Endodermal cell (in vitro differentiated cells): Measurements from ENCODE around the gene BRD4. TPM values are rescaled to one million over a fixed set of nuclear protein-coding genes. Genes with fewer than 3 reads are reported as not detected.

Source experiments
- DNase-seq: peaks from one replicate; pipeline ENCODE4 v3.0.0-alpha.2; 2017
- H3K27ac ChIP-seq: 2 replicates; pipeline ENCODE4 v1.5.1; 2013; ENCODE audit warnings: mild to moderate bottlenecking, low read depth, low read length, moderate library complexity
- H3K27me3 ChIP-seq: 2 replicates; pipeline ENCODE4 v1.6.1; 2013; ENCODE audit warnings: mild to moderate bottlenecking, low read length, moderate library complexity; ENCODE audit not compliant: insufficient read depth, control insufficient read depth, poor library complexity, severe bottlenecking
- H3K36me3 ChIP-seq: 2 replicates; pipeline ENCODE4 v1.7.0; 2013; ENCODE audit warnings: mild to moderate bottlenecking, low read length, moderate library complexity; ENCODE audit not compliant: control insufficient read depth, insufficient read depth
- H3K4me1 ChIP-seq: one replicate; pipeline ENCODE4 v1.7.0; 2013; ENCODE audit warnings: low read length; ENCODE audit not compliant: control insufficient read depth, insufficient read depth
- H3K4me3 ChIP-seq: 2 replicates; pipeline ENCODE4 v1.5.1; 2013; ENCODE audit warnings: mild to moderate bottlenecking, low read length, moderate library complexity
- H3K9ac ChIP-seq: 2 replicates; pipeline ENCODE4 v1.6.1; 2013; ENCODE audit warnings: mild to moderate bottlenecking, low read length, moderate library complexity; ENCODE audit not compliant: poor library complexity, severe bottlenecking; ENCODE audit errors: extremely low read depth
- H3K9me3 ChIP-seq: 2 replicates; pipeline ENCODE4 v1.6.1; 2013; ENCODE audit warnings: mild to moderate bottlenecking, low read length, moderate library complexity; ENCODE audit not compliant: control insufficient read depth
- H3K27ac Mint-ChIP-seq: 2 replicates; pipeline ENCODE4 v1.8.0; 2020; ENCODE audit warnings: mixed read lengths
- H3K27me3 Mint-ChIP-seq: 2 replicates; pipeline ENCODE4 v1.8.0; 2021; ENCODE audit warnings: mild to moderate bottlenecking, mixed read lengths; ENCODE audit not compliant: insufficient read depth
- H3K36me3 Mint-ChIP-seq: 2 replicates; pipeline ENCODE4 v1.8.0; 2020; ENCODE audit warnings: low read depth, mixed read lengths
- H3K4me1 Mint-ChIP-seq: 2 replicates; pipeline ENCODE4 v1.8.0; 2020; ENCODE audit warnings: mixed read lengths
- H3K4me3 Mint-ChIP-seq: 2 replicates; pipeline ENCODE4 v1.8.0; 2020; ENCODE audit warnings: mild to moderate bottlenecking, moderate library complexity, mixed read lengths
- H3K9me3 Mint-ChIP-seq: 2 replicates; pipeline ENCODE4 v1.8.0; 2020; ENCODE audit warnings: mild to moderate bottlenecking, mixed read lengths
- CTCF ChIP-seq: fragments of 200-600 bp; sonication (generic); conservative IDR thresholded peaks from 2 replicates; pipeline ENCODE4 v1.5.0; 2021; ENCODE audit warnings: antibody characterized with exemption, mild to moderate bottlenecking
- WGBS, 2 experiments: methylation state at CpG; one replicate each; pipeline versions ENCODE4 v1.1.5 to v1.1.7; 2013; ENCODE audit warnings: missing lambda C conversion rate in 2 of 2, mixed read lengths in 1 of 2; ENCODE audit not compliant: insufficient coverage in 1 of 2, insufficient read length in 1 of 2; 5-methylcytosine and 5-hydroxymethylcytosine counted together
- total RNA-seq, 2 donors: library from RNA; stranded (reverse); fragmentation: NEBNext Ultra II Directional in 1 of 2; extraction: Animal tissue kit (Norgen Biotek cat#: 25700) in 1 of 2; gene quantifications; 2 replicates in 1 of 2; 3 replicates in 1 of 2; pipeline ENCODE4 v1.2.1, GENCODE V29; 2021

The BRD4 gene
- total RNA-seq, 2 donors from 2014 or later = 149 to 156 TPM

- 95 to 96% methylated on average over 22 to 26 of the region's 26 CpGs for WGBS, 2 experiments
- Histone ChIP-seq H3K27me3 (no peaks in the 10 kb centered on the region), H3K36me3 (peaks cover 96% of the 10 kb centered on the region), H3K4me3 (no peak overlapping the region), H3K9me3 (no peaks in the 10 kb centered on the region), H3K9ac (no peak overlapping the region), H3K27ac (no peak overlapping the region), H3K4me1 (no peaks in the 10 kb centered on the region)
- no peak for TF ChIP-seq CTCF
- Mint-ChIP-seq H3K27ac (no peak overlapping the region), H3K9me3 (no peaks in the 10 kb centered on the region), H3K4me1 (no peaks in the 10 kb centered on the region), H3K36me3 (peaks cover 78% of the 10 kb centered on the region), H3K27me3 (no peaks in the 10 kb centered on the region), H3K4me3 (no peak overlapping the region)
- DNase-seq = no peak
Measured at GRCh38 chr19:15265214-15265849, 67.0 kb downstream of the BRD4 start.

GRCh38 chr19:15264933-15265206 lies 67.5 kb downstream of the BRD4 start:
- H3K9ac ChIP-seq = no peak overlapping the region
- H3K27me3 ChIP-seq = no peaks in the 10 kb centered on the region
- Mint-ChIP-seq H3K9me3 (no peaks in the 10 kb centered on the region), H3K27ac (no peak overlapping the region), H3K4me3 (no peak overlapping the region), H3K36me3 (peaks cover 77% of the 10 kb centered on the region), H3K27me3 (no peaks in the 10 kb centered on the region), H3K4me1 (no peaks in the 10 kb centered on the region)
- H3K4me3 ChIP-seq = no peak overlapping the region
- H3K36me3 ChIP-seq = peaks cover 96% of the 10 kb centered on the region
- DNase-seq = no peak
- no peak overlapping the region for H3K27ac ChIP-seq
- TF ChIP-seq CTCF = no peak
- no peaks in the 10 kb centered on the region for H3K4me1 ChIP-seq
- H3K9me3 ChIP-seq = no peaks in the 10 kb centered on the region
- WGBS, 2 experiments = 92 to 100% methylated on average over 1 of the region's 1 CpG

GRCh38 chr19:15264061-15264932 lies 68.0 kb downstream of the BRD4 start:
- H3K4me1 Mint-ChIP-seq = no peaks in the 10 kb centered on the region
- Histone ChIP-seq H3K36me3 (peaks cover 96% of the 10 kb centered on the region), H3K9ac (no peak overlapping the region), H3K4me3 (no peak overlapping the region), H3K27ac (no peak overlapping the region), H3K27me3 (no peaks in the 10 kb centered on the region), H3K9me3 (no peaks in the 10 kb centered on the region), H3K4me1 (no peaks in the 10 kb centered on the region)
- H3K27me3 Mint-ChIP-seq = no peaks in the 10 kb centered on the region
- peaks cover 76% of the 10 kb centered on the region for H3K36me3 Mint-ChIP-seq
- H3K4me3 Mint-ChIP-seq = no peak overlapping the region
- 87 to 88% methylated on average over 18 to 28 of the region's 28 CpGs for WGBS, 2 experiments
- H3K9me3 Mint-ChIP-seq = no peaks in the 10 kb centered on the region
- H3K27ac Mint-ChIP-seq = peak overlapping the region; percentile 77
- peak; percentile 90 for TF ChIP-seq CTCF
- peak; percentile 97 for DNase-seq
